OCI-LY3 (cell line): ENCODE data around the gene CPEB2.

Experiments
- EZH2phosphoT487 ChIP-seq: fragments of 200-600 bp; shearing (Covaris generic); IDR thresholded peaks from 2 replicates; pipeline ENCODE4 v1.6.1; 2018; ENCODE audit warnings: antibody characterized with exemption, mixed run types, low read depth
- TF ChIP-seq, protein P1 (sequence below): fragments of 200-600, 300-600 bp; sonication (generic); IDR thresholded peaks from 2 replicates; pipeline ENCODE4 v1.5.1; 2014; ENCODE audit warnings: antibody characterized with exemption, low read length, low read depth

DNA sequence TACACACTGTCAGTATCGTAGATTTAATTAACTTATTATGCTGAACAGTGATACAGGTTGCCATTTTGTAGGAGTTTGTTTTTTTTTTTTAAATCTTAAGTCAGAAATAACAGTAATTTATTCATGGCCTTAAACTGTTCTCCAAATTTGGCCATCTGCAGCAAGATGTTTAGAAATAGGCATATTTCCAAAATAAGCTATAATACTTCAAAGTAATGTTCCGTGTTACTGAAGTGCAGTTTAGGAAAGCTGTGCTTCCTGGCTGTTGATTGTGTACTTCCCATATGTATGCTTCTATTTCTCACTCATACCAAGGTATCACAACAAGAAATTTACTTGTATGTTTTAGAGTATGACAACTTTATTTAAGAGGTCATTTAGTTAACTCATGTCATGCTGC, 28.9 kb downstream of the CPEB2 start:
- TF ChIP-seq, protein P1, sequence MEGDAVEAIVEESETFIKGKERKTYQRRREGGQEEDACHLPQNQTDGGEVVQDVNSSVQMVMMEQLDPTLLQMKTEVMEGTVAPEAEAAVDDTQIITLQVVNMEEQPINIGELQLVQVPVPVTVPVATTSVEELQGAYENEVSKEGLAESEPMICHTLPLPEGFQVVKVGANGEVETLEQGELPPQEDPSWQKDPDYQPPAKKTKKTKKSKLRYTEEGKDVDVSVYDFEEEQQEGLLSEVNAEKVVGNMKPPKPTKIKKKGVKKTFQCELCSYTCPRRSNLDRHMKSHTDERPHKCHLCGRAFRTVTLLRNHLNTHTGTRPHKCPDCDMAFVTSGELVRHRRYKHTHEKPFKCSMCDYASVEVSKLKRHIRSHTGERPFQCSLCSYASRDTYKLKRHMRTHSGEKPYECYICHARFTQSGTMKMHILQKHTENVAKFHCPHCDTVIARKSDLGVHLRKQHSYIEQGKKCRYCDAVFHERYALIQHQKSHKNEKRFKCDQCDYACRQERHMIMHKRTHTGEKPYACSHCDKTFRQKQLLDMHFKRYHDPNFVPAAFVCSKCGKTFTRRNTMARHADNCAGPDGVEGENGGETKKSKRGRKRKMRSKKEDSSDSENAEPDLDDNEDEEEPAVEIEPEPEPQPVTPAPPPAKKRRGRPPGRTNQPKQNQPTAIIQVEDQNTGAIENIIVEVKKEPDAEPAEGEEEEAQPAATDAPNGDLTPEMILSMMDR, result no peak
- no peak for TF ChIP-seq EZH2phosphoT487
